Activated CD8-positive, alpha-beta memory T cell treated with anti-CD3 and anti-CD28 coated beads for 24 hours (primary cell): ENCODE results near the gene LAIR1.

Source experiments
- DNase-seq: peaks from one replicate; pipeline ENCODE4 v3.0.0-alpha.2; 2020

LAIR1 gene

GRCh38 chr19:54316746-54317107, 48.0 kb downstream of the LAIR1 start:
- DNase-seq, result no peak

DNA sequence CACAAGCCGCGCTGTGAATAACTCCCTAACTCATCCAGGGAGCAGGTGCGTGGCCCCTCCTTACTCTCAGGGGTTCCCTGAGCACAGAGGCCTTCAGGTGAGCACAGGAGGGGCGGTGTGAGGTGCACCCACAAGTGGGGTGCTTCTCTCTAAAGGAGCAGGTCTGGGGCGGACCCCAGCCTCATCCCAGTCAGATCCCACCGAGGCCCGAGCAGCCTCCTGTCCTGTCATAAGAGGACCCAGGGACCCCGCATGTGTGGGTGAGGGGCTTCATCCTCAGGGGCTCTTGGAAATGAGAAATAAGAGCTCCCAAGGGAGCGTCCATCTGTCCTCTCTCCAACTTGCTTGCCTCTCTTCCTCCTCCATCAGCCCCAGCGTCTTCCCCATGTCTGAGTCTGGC, 48.8 kb downstream of the LAIR1 start:
- peak; percentile 21 for DNase-seq

- no peak for DNase-seq
These were observed 52.0 kb downstream of the LAIR1 start, which contains the start of gene LILRA5 for GRCh38 chr19:54312436-54313377. Gene LILRA5, minus strand, starts transcription at chr19:54313166. Its CDS starts 147 bp downstream, at chr19:54313019.

DNA sequence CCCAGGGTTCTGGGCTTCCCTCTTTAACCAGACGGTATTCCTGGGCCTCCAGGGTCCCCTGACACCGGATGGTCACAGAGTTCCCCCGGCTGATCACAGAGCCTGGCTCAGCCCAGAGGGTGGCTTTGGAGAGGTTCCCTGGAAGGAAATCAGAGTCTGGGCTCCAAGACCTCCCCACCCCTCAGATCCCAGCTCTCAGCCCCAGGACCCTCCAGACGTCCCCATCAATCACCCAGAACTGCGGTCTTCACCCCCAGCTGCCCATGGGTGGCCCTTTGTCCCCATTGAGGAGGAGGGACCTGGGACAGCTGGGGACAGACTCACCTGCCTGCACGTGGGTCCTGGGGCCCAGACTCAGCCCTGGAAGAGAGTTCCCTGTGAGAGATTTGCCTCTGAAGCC, 52.7 kb downstream of the LAIR1 start:
- peak; percentile 30 for DNase-seq

- peak; percentile 33 for DNase-seq
These were observed 53.2 kb downstream of the LAIR1 start for GRCh38 chr19:54311486-54311885.

GRCh38 chr19:54310543-54310942, 54.2 kb downstream of the LAIR1 start:
- DNase-seq, result peak; percentile 45

DNA sequence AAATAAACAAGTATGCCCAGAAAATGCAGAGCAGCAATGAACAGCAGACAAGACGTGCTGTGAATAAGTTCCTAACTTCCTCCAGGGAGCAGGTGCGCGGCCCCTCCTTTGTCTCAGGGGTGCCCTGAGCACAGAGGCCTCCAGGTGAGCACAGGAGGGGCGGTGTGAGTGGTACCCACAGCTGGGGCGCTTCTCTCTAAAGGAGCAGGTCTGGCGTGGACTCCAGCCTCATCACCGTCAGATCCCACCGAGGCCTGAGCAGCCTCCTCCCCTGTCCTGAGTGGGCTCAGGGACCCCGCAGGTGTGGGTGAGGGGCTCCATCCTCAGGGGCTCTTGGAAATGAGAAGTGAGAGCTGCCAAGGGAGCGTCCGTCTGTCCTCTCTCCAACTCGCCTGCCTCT, 54.9 kb downstream of the LAIR1 start:
- DNase-seq, result peak; percentile 44

GRCh38 chr19:54307389-54308020, 57.2 kb downstream of the LAIR1 start:
- peak; percentile 37 for DNase-seq

GRCh38 chr19:54305141-54305540, 59.6 kb downstream of the LAIR1 start:
- DNase-seq, result peak; percentile 15

DNA sequence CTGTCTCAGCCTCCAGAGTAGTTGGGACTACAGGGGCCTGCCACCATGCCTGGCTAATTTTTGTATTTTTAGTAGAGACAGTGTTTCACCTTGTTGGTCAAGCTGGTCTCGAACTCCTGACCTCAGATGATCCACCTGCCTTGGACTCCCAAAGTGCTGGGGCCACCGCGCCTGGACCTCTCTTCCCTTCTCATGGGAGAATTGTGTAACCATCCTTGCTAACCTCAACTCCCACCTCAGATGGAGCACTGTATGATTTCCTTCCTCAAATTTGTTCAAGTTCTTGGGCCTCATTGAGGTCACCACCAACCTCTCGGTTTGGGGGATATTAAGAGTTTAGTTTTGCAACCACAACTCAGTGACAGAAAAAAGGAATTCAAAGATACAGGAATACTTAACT, 62.5 kb downstream of the LAIR1 start:
- no peak for DNase-seq
